Choroid plexus epithelial cell (primary cell): Measurements from ENCODE around the gene TMEM126B.

Experiments used
- DNase-seq: peaks from one replicate; pipeline ENCODE4 v3.0.0-alpha.2; 2010; ENCODE audit warnings: low read depth
- H3K4me3 ChIP-seq: 2 replicates; pipeline ENCODE4 v1.5.1; 2011; ENCODE audit warnings: low read depth, mild to moderate bottlenecking, control low read depth, low read length, moderate library complexity
- TF ChIP-seq, protein P1 (sequence below): conservative IDR thresholded peaks from 2 replicates; pipeline ENCODE4 v1.5.1; 2011; ENCODE audit warnings: low read depth, mild to moderate bottlenecking, control low read depth, inconsistent platforms, low read length, moderate library complexity

The TMEM126B gene

GRCh38 chr11:85627332-85627997 is 928 bp upstream of the TMEM126B start, which contains the start of gene DLG2:
Gene DLG2 (minus strand): TSS chr11:85627344.
- H3K4me3 ChIP-seq = peak within 1 kb of the TSS; percentile 60
- TF ChIP-seq, protein P1, sequence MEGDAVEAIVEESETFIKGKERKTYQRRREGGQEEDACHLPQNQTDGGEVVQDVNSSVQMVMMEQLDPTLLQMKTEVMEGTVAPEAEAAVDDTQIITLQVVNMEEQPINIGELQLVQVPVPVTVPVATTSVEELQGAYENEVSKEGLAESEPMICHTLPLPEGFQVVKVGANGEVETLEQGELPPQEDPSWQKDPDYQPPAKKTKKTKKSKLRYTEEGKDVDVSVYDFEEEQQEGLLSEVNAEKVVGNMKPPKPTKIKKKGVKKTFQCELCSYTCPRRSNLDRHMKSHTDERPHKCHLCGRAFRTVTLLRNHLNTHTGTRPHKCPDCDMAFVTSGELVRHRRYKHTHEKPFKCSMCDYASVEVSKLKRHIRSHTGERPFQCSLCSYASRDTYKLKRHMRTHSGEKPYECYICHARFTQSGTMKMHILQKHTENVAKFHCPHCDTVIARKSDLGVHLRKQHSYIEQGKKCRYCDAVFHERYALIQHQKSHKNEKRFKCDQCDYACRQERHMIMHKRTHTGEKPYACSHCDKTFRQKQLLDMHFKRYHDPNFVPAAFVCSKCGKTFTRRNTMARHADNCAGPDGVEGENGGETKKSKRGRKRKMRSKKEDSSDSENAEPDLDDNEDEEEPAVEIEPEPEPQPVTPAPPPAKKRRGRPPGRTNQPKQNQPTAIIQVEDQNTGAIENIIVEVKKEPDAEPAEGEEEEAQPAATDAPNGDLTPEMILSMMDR = no peak
- DNase-seq = peak; percentile 24

GRCh38 chr11:85628771-85629341 is 463 bp downstream of the TMEM126B start:
- TF ChIP-seq, protein P1 = no peak
- peak overlapping the region; percentile 60 for H3K4me3 ChIP-seq
- no peak for DNase-seq

- no peak for DNase-seq
- TF ChIP-seq, protein P1 = no peak
- no peak overlapping the region for H3K4me3 ChIP-seq
Measured at GRCh38 chr11:85634747-85635146, 6.4 kb downstream of the TMEM126B start.

GRCh38 chr11:85643191-85643614 is 14.8 kb downstream of the TMEM126B start:
- TF ChIP-seq, protein P1 = no peak
- no peak overlapping the region for H3K4me3 ChIP-seq
- no peak for DNase-seq

DNA sequence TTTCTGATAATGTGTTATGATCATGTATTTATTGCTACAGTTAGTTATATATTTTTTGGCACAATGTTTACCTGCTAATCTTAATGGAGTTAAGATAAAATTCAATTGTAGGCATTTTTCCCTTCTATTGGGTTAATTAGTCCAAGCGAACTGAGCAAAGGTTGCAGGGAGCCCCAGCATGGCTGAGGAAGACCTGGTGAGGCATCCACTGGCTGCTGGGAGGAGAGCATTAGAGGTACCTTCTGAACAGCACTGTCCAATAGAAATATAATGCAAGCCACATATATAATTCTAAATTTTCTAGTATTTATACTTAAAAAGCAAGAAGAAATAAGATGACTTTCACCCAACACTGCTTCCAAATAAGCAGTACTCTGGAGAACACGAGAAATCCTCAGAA is 18.7 kb downstream of the TMEM126B start:
- no peak for DNase-seq
- H3K4me3 ChIP-seq = peak overlapping the region; percentile 67
- TF ChIP-seq, protein P1 = no peak

- TF ChIP-seq, protein P1 = peak; percentile 1
- peak within 1 kb of the TSS; percentile 67 for H3K4me3 ChIP-seq
- DNase-seq = peak; percentile 84
Measured at GRCh38 chr11:85647604-85648299, 19.4 kb downstream of the TMEM126B start, which contains the start of gene TMEM126A. Gene TMEM126A (plus strand): TSS chr11:85647967. CDS start chr11:85650256, 2,289 bp downstream.
